Measurements from ENCODE around the gene ABCG8. TPM values are rescaled to one million over a fixed set of nuclear protein-coding genes. Genes with fewer than 3 reads are reported as not detected.

Gene ABCG8
- total RNA-seq, 3 donors from 2014 or later = 0.15 TPM; not detected in 2

DNA sequence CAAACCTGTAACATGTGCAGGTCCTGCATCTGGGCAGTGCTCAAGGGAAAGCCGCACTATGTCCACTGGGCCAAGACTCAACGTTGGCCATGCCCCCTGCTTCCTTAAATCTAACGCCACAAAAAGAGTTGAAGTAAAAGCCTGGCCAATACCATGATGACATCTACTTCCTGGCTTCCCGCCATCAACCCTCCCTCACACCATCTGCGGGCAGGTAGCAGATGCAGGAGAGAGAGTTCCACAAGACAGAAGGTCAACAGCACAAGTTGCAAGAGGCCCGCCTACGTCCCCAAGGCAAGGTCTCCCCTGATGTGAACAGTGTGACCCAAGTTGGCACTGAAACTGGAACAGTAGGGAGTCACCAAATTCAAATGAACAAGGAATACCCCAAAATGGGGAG, 48.4 kb downstream of the ABCG8 start:
- H3K4me1 ChIP-seq = no peaks in the 10 kb centered on the region
- H3K36me3 ChIP-seq = peaks cover 3% of the 10 kb centered on the region

DNA sequence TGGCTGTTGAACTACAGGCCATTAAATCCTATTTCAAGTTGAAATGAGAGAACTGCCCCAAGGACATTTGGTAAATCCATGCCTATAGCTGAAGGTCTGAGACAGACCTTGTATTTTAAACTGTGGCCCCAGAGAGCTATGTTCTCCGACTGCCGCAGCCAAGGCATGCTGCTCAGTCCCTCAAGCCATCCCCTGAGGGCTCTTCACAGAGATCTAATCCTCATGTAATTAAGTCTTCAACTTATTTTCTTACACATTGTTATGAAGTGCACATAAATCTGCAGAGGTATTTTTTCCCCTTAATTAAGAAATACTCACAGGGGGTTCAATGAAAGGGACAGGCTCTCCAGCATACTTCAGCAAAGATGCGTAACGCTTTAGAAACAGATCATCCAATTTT, 50.6 kb downstream of the ABCG8 start:
- no peak overlapping the region for H3K4me3 ChIP-seq
- H3K27ac ChIP-seq = no peak overlapping the region
- H3K27me3 ChIP-seq = no peaks in the 10 kb centered on the region
- H3K4me1 ChIP-seq = no peaks in the 10 kb centered on the region
- DNase-seq (ENCODE audit: low spot score in 2 of 2) = no peak
- intact Hi-C loops (cut with DNase I; ENCODE audit: low total_unique reads) = no loop called here
- TF ChIP-seq POLR2AphosphoS5 (IDR thresholded peaks at IDR 0.05) (no peak), POLR2A (IDR thresholded peaks at IDR 0.05) (no peak)
- TF ChIP-seq, protein P1, sequence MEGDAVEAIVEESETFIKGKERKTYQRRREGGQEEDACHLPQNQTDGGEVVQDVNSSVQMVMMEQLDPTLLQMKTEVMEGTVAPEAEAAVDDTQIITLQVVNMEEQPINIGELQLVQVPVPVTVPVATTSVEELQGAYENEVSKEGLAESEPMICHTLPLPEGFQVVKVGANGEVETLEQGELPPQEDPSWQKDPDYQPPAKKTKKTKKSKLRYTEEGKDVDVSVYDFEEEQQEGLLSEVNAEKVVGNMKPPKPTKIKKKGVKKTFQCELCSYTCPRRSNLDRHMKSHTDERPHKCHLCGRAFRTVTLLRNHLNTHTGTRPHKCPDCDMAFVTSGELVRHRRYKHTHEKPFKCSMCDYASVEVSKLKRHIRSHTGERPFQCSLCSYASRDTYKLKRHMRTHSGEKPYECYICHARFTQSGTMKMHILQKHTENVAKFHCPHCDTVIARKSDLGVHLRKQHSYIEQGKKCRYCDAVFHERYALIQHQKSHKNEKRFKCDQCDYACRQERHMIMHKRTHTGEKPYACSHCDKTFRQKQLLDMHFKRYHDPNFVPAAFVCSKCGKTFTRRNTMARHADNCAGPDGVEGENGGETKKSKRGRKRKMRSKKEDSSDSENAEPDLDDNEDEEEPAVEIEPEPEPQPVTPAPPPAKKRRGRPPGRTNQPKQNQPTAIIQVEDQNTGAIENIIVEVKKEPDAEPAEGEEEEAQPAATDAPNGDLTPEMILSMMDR (IDR thresholded peaks at IDR 0.05) = no peak
- peaks cover 5% of the 10 kb centered on the region for H3K36me3 ChIP-seq
- no peaks in the 10 kb centered on the region for H3K9me3 ChIP-seq

More for the DNA sequence above, 48.4 kb downstream of the ABCG8 start:
- intact Hi-C loops (cut with DNase I; ENCODE audit: low total_unique reads) = no loop called here
- no peaks in the 10 kb centered on the region for H3K27me3 ChIP-seq
- no peaks in the 10 kb centered on the region for H3K9me3 ChIP-seq
- TF ChIP-seq POLR2A (IDR thresholded peaks at IDR 0.05) (no peak), POLR2AphosphoS5 (IDR thresholded peaks at IDR 0.05) (no peak)
- TF ChIP-seq, protein P1 (IDR thresholded peaks at IDR 0.05) = no peak
- no peak overlapping the region for H3K27ac ChIP-seq
- no peak overlapping the region for H3K4me3 ChIP-seq
- DNase-seq (ENCODE audit: low spot score in 2 of 2) = no peak

GRCh38 chr2:43890855-43891254, 52.1 kb downstream of the ABCG8 start:
- Histone ChIP-seq H3K27me3 (no peaks in the 10 kb centered on the region), H3K27ac (no peak overlapping the region), H3K9me3 (no peaks in the 10 kb centered on the region), H3K36me3 (peaks cover 5% of the 10 kb centered on the region), H3K4me1 (no peaks in the 10 kb centered on the region), H3K4me3 (no peak overlapping the region)
- intact Hi-C loops (cut with DNase I; ENCODE audit: low total_unique reads) = no loop called here
- no peak for DNase-seq (ENCODE audit: low spot score in 2 of 2)
- TF ChIP-seq POLR2A (IDR thresholded peaks at IDR 0.05) = no peak
- TF ChIP-seq, protein P1 (IDR thresholded peaks at IDR 0.05) = no peak
- TF ChIP-seq POLR2AphosphoS5 (IDR thresholded peaks at IDR 0.05) = no peak

DNA sequence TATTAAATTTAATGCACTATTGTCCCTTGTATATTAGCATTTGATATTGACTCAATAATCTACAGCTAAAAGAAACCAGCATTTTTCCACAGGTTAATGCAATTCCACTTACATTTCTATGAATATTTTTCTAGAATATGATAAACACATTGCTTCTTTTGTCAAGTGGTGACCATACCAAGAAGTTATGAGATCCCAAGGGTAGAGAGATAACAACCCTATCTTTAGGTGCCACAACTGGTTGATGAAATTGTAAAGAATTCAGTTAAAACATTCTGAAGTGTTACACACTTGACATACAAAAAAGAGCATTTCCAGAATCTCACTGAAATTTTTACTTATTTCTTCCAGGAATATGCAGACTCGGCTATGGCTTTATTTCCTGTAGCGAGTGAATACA, 56.0 kb downstream of the ABCG8 start:
- no peaks in the 10 kb centered on the region for H3K4me1 ChIP-seq
- H3K27ac ChIP-seq = no peak overlapping the region
- no peaks in the 10 kb centered on the region for H3K9me3 ChIP-seq
- H3K27me3 ChIP-seq = no peaks in the 10 kb centered on the region
- DNase-seq (ENCODE audit: low spot score in 2 of 2) = no peak
- intact Hi-C loops (cut with DNase I; ENCODE audit: low total_unique reads) = no loop called here
- no peak overlapping the region for H3K4me3 ChIP-seq
- peaks cover 5% of the 10 kb centered on the region for H3K36me3 ChIP-seq
- TF ChIP-seq POLR2A (IDR thresholded peaks at IDR 0.05) (no peak), POLR2AphosphoS5 (IDR thresholded peaks at IDR 0.05) (no peak)
- TF ChIP-seq, protein P1 (IDR thresholded peaks at IDR 0.05) = no peak

GRCh38 chr2:43896906-43897305, 58.1 kb downstream of the ABCG8 start:
- intact Hi-C loops (cut with DNase I; ENCODE audit: low total_unique reads) = no loop called here
- H3K27me3 ChIP-seq = no peaks in the 10 kb centered on the region
- no peak overlapping the region for H3K27ac ChIP-seq
- H3K4me1 ChIP-seq = no peaks in the 10 kb centered on the region
- peaks cover 4% of the 10 kb centered on the region for H3K36me3 ChIP-seq
- H3K9me3 ChIP-seq = no peaks in the 10 kb centered on the region
- no peak overlapping the region for H3K4me3 ChIP-seq
- TF ChIP-seq, protein P1 (IDR thresholded peaks at IDR 0.05) = no peak
- TF ChIP-seq POLR2A (IDR thresholded peaks at IDR 0.05) (no peak), POLR2AphosphoS5 (IDR thresholded peaks at IDR 0.05) (no peak)
- no peak for DNase-seq (ENCODE audit: low spot score in 2 of 2)
